Measurements from ENCODE around the gene NWD2. TPM values are rescaled to one million over a fixed set of nuclear protein-coding genes. Genes with fewer than 3 reads are reported as not detected.

NWD2 gene
- polyA plus RNA-seq, 2 of the 4 experiments (the other 2 are of a cell fraction), result not detected

GRCh38 chr4:37476691-37477090 lies 232.1 kb downstream of the NWD2 start:
- ChIA-PET POLR2A (no interaction called here), CTCF (no interaction called here)
- no peak for FAIRE-seq

GRCh38 chr4:37477126-37477525 lies 232.6 kb downstream of the NWD2 start:
- 40% methylated on average over 3 of the region's 3 CpGs for WGBS (ENCODE audit: missing lambda C conversion rate)
- Histone ChIP-seq H3K27ac (no peak overlapping the region), H3K4me2 (no peak overlapping the region), H3K4me1 (no peaks in the 10 kb centered on the region), H3K9me3 (no peaks in the 10 kb centered on the region; the same call in 2 of the 3 replicates), H3K4me3 (no peak overlapping the region)
- DNase-seq (ENCODE audit: low read depth in 1 of 2, low spot score in 1 of 2) (no peak), ATAC-seq (no peak), FAIRE-seq (no peak)
- CTCF ChIA-PET, result no interaction called here
- POLR2A ChIA-PET, result no interaction called here
- TF ChIP-seq ELK1 (IDR thresholded peaks at IDR 0.05; ENCODE audit: low read depth, low read length) (no peak), ZC3H11A (IDR thresholded peaks at IDR 0.05) (no peak), SMC3 (IDR thresholded peaks at IDR 0.05) (no peak), ZFP36 (IDR thresholded peaks at IDR 0.05; ENCODE audit: borderline replicate concordance, partially characterized antibody) (no peak)

More at GRCh38 chr4:37476691-37477090, 232.1 kb downstream of the NWD2 start:
- no peak overlapping the region for H3K4me3 ChIP-seq
- no peaks in the 10 kb centered on the region; the same call in 2 of the 3 replicates for H3K9me3 ChIP-seq
- H3K4me1 ChIP-seq, result no peaks in the 10 kb centered on the region
- DNase-seq (ENCODE audit: low read depth in 1 of 2, low spot score in 1 of 2) (no peak), ATAC-seq (no peak)
- no peak overlapping the region for H3K4me2 ChIP-seq
- 4% methylated on average over 2 of the region's 2 CpGs for WGBS (ENCODE audit: missing lambda C conversion rate)
- H3K27ac ChIP-seq, result no peak overlapping the region
- TF ChIP-seq CHD2 (IDR thresholded peaks at IDR 0.05; ENCODE audit: low read length, partially characterized antibody), result no peak
- TF ChIP-seq GATA3 (IDR thresholded peaks at IDR 0.05; ENCODE audit: borderline replicate concordance), result no peak
- no peak for TF ChIP-seq REST (IDR thresholded peaks at IDR 0.05)
- no peak for TF ChIP-seq EHMT2 (IDR thresholded peaks at IDR 0.05; ENCODE audit: low read depth)
- TF ChIP-seq HOXB13 (CRISPR knock-in tag; IDR thresholded peaks at IDR 0.05; ENCODE audit: low read depth), result no peak
- no peak for TF ChIP-seq NPAS2 (CRISPR knock-in tag; IDR thresholded peaks at IDR 0.05; ENCODE audit: borderline replicate concordance)
- no peak for TF ChIP-seq BCL3 (IDR thresholded peaks at IDR 0.05)

- no peak for DNase-seq (ENCODE audit: low read depth in 1 of 2, low spot score in 1 of 2)
- Histone ChIP-seq H3K4me3 (no peak overlapping the region), H3K9me3 (no peaks in the 10 kb centered on the region; the same call in 2 of the 3 replicates), H3K4me1 (no peaks in the 10 kb centered on the region), H3K27ac (no peak overlapping the region), H3K4me2 (no peak overlapping the region)
- ATAC-seq, result no peak
- TF ChIP-seq HOXA7 (CRISPR knock-in tag; IDR thresholded peaks at IDR 0.05) (no peak), HDAC2 (IDR thresholded peaks at IDR 0.05) (no peak), BHLHE40 (IDR thresholded peaks at IDR 0.05; ENCODE audit: low read depth, low read length) (no peak), EHF (CRISPR knock-in tag; IDR thresholded peaks at IDR 0.05) (no peak), BCL3 (IDR thresholded peaks at IDR 0.05) (no peak), JUN (IDR thresholded peaks at IDR 0.05) (no peak), RAD21 (conservative IDR thresholded peaks at IDR 0.05 in 1 of 2, IDR thresholded peaks at IDR 0.05 in 1 of 2) (no peak)
- 59% methylated on average over 5 of the region's 6 CpGs for WGBS (ENCODE audit: missing lambda C conversion rate)
- ChIA-PET CTCF (no interaction called here), POLR2A (no interaction called here)
- FAIRE-seq, result no peak
These were observed 233.6 kb downstream of the NWD2 start for GRCh38 chr4:37478151-37478550.

Measured in A549 (cell line).